GM18502 (cell line): ENCODE measurements around the gene ENAH.

Source experiments
- ATAC-seq: cut with Tn5 transposase; IDR thresholded peaks from one replicate; pipeline ENCODE4 v1.9.1; 2021; ENCODE audit warnings: mild to moderate bottlenecking; ENCODE audit not compliant: unreplicated experiment, poor library complexity

The ENAH gene

DNA sequence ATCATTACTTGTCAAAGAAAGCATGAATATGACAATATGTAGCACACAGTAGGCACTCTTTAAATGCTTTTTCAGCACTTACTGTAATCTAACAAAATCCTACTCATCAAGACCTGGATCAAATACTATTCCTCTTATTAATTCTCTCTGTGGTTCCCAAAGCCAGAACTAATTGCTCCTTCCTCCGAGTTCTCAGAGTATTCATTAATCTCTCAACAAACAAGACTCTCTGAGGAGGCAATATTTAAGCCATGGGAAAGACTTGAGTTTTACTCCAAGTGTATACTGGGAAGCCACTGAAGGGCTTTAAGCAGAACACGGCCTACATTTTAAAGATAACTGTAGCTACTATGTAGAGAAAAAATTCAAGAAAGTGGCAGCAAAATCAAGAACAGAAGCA is 79.7 kb downstream of the ENAH start:
- no peak for ATAC-seq

DNA sequence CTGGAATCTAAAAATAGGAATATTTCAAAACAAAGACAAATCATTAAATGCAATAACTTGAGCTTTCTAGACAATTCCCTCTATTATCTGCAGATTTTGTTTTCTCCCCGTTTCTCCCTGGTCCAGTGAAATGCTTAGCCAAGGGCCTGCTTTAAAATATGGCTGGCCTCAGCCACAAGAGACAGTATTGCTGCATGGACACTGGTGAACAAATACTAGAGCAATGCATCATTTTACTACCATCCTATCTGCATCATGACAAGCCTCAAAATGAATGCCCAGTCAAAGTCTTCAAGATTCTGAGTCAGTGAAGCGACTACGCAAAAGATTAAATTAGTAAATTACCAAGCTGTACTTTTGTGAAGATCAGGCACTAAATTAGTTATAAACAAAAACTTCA is 80.5 kb downstream of the ENAH start:
- ATAC-seq: no peak

DNA sequence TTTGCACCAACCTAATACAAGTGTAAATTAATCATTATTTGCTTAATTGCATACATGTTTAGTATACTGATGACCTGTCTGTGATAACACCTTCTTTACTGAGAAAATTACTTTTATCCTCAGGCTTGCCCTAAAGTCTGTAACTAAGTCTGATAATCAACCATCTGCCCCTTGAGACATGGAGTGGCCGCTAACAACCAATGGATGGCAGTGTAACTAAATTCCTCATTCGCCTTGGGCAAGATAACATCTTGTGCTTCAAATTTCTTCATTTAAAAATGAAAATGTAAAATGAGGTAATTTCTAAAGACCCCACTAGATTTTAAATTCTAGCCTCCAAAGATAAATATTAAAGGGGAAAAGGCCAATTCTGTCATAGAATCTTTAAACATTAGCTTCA is 85.1 kb downstream of the ENAH start:
- no peak for ATAC-seq

DNA sequence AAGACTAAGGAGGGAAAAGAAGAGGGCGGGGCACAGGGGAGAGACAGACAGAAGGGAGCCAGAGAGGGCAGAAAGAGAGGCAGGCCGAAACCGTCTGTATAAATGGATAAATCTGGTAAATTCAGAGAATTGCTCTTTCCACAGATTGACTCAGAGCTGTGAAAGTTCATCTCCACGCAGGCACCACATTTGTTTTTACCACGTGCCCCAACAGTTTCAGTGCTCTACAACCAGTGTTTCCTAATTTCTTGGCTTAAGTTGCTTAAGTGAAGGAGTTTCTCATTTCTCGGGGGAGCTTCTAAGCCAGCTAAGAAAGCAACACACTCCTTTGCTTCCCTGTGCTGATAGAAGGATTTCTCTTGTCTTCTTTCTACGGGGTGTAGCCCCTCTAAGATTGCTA is 87.1 kb downstream of the ENAH start:
- ATAC-seq: no peak

DNA sequence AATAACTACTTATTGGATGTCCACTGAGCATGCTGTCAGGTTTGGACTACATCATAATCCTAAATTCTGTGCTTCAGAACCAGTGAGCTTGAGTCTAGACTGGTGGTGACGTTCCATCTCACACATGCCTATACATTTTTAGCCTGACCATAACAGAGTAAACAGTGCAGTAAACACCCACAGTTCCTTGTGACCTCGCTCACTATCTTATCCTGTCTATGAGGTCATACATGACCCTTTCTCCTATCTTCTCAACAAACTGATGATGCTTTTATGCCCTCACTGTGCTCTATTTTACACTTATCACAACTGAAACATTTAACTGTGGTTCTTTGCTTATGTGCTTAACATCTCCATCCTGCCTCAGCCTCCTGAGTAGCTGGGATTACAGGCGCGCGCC is 91.2 kb downstream of the ENAH start:
- ATAC-seq: no peak

DNA sequence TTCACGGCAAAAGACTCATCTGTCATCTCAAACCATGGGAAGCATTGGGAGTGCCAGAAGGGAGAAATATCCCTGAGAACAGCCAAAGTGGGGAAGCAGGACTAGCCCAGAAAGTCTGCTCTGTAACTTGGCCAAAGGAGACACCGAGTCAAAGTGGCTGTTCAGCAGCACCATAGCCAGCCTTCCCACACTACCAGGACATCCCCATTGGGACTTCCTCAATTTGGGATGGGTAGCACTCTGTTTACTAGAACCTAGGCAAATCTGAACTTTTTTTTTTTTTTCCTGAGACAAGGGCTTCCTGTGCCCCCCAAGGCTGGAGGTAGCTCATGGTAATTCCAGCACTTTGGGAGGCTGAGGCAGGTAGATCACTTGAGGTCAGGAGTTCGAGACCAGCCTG is 93.0 kb downstream of the ENAH start:
- ATAC-seq: no peak

DNA sequence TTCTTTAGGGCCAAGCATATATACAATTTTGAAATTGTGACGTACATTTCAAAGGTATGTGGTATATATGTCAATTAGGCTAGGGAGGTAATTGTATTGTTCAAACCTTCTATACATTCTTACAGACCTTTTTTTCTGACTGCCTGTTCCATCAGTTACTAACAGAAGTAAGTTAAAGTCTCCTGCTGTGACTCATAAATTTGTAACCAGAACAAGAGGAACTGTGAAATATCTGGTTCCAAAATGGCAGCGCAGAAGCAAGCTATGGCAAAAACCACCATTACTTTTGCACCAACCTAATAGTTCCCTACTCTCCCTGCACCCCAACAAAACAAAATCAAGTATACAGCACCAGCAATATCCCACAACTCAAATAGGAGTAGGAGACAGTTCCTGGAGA is 93.6 kb downstream of the ENAH start:
- ATAC-seq: no peak

DNA sequence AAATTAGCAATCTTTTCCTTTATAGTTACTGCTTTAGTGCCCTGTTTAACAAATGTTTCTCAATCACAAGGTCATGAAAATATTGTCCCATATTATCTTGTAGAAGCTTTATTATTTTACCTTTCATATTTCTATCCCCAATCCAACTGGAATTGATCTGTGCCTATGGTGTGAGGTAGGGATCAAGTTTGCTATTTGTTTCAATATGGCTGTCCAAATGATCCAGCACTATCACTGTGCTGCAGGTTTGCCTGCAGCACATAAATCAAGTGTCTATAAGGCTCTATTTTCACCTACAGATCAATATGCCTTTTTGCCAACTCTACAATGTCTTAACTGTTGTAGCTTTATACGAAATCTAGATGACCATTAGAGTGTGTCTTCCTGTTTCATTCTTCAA is 96.2 kb downstream of the ENAH start:
- ATAC-seq: no peak

DNA sequence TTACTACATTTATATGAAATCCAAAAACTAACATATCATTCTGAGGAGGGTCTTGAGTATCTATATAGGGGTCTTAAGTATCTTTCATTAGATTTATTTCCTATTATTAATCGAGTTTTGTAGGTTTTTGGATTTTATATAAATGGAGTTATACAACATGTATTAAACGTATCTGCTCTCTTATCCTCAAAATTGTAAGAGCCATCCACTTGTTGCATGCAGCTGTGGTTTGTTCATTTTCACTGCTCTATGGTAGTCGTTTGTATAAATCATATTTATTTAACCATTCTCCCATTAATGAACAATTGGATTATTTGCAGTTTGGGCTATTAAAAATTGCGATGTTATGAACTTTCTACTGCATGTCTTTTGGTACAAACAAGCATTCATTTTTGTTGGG is 97.1 kb downstream of the ENAH start:
- ATAC-seq: no peak

DNA sequence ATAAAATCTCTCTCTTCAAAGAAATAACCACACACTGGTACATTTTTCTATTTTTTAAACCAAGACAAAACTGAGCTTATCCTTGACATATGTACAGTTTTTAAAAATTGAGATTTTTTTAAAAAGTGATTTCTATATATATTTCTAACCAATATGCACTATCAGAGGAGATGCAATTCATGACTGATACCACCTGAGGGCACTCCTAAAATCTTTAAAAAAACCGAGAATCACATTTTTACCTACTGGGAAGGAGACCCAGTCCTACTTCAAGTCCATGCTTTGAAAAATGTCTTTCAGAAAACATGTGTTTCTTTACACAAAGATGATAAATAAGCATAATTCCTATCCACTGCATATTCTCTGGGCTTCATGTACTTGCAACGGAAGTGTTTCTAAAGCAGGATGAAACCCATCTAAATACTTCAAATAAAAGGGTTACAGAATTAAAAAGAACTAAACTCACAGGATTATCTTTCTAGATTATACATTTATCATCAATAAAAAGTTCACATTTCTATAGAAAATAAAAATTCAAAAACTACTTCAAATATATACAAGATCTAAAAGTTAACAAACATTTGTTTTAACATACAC is 98.6 kb downstream of the ENAH start:
- ATAC-seq: no peak

DNA sequence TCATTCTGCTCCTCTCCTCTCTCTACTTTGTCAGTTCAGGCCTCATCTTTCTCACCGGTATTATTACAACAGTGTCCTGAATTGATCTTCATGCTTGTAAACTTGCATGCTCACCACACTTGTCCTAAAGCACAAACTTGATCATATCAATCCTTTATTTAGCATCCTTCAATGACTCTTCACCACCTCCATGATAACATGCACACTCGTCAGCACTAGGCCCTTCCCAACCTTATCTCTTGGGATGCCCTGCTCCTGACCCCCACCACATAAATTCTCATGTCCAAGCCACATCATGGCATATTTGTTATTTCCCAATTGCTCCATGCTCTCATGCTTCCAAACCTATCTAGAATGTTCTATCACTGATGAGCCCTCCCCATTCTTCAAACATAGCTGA is 103.1 kb downstream of the ENAH start:
- no peak for ATAC-seq

DNA sequence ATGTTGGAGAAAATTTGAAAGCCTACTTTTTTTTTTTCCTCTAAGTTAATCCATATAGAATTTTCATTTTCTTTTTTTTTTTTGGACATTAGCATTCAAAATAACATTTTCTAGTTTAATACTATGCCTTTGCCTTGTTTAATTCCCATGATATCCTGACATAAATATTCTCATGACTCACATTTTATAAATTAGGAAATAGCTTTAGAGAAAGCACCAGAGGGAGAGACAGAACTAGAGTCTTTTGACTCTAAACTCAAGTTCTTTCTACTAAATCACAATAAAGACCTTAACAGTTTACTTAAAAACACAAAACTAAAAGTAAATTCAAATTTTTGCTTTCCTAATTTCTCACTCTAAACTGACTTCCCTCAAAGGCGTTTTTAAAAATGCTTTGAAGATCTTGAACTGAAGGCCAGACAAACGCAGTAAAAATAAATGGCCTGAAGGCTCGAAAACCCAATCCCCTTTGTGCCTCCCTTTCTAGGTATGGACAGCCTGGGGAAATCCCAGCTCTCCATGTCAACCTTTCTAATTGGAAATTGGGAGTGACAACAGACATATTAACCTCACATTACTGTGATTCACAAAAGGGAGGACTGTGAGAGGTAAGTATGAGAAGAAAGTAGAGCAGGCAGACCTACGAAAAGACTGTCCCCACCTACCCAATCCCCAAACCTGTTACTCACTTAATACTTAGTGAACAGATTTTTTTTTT is 104.6 kb downstream of the ENAH start:
- no peak for ATAC-seq

DNA sequence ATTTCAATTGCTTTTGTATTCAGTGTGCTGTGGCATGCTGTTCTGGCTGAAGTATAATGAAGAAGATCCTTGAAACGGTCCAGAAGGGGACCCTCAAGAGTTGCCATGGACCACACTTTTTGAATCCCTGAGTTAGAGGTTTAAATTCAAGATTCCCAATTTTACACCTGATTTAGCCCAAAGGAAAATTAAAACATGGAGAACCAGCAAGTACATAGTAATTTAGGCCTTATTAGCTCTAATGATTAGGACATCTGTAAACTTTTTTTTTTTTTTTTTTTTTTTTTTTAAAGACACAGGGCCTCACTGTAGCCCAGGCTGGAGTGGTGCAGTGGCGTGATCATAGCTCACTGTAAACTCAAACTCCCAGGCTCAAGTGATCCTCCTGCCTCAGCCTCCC is 107.3 kb downstream of the ENAH start:
- no peak for ATAC-seq

DNA sequence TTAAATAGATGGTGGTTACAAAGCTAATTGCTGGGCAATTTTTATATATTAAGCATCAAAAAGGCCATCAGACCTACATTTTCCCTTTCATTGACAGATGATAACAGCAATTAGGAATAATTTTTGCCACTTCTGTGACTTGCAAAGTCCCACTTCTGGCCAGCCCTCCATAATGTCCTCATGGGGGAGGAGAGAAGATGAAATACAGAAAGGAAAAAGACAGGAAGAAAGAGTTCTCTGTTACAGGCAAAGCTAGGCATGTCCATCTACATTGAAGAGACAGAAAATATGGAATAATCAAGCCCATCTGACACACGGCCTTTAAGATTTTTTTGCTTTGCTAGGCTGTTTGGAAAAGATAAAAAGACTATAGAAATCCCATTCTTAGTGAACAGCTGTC is 108.0 kb downstream of the ENAH start:
- no peak for ATAC-seq

DNA sequence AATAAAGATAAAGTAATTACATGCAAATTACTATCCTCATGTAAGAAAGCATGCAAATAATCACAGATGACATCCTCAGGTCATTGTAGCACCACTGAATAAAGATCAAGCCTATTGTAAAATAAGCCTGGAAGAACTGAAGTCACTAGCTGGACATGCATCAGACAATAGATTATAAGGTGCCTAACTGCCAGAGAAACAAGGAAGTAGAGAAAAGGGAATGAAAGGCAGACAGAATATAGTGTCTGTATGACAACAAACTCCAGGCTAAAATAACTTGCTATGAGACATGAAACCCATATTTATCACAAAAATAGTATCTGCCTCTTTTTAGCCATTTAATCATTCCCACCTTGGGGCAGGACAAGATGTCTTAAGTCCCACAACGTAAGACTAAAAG is 108.7 kb downstream of the ENAH start:
- ATAC-seq: no peak

DNA sequence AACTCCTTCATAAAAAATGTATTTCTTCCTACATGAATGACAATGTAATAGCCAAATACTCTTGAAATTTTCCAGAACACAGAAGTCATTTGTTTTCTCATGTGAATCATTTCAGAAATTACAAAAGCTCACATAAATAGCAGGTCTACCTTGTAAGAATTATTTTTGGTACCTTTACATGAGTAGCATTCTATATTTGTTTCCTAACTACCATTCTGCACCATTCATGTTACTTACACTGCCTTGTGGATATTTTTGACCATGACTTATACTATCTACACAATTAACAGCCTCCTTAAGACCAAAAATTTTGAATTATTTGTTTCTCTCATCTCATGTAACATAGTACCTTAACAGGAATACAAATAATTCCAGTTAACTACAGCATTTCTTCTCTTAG is 109.6 kb downstream of the ENAH start:
- no peak for ATAC-seq

DNA sequence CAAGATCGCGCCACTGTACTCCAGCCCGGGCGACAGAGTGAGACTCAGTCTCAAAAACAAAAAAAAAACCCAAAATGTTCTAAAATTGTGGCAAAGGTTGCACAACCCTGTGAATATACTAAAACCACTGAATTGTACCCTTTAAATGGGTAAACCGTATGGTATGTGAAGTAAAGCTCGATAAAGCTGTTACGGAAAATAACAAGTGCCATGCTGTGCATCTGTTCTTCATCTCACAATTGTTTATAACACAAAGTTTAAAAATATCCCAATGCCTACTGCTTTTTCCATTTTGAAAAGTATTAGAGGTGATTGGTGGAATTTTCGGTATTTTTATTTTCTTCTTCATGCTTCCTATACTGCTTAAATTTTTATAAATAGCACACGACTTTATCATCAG is 111.5 kb downstream of the ENAH start:
- no peak for ATAC-seq

DNA sequence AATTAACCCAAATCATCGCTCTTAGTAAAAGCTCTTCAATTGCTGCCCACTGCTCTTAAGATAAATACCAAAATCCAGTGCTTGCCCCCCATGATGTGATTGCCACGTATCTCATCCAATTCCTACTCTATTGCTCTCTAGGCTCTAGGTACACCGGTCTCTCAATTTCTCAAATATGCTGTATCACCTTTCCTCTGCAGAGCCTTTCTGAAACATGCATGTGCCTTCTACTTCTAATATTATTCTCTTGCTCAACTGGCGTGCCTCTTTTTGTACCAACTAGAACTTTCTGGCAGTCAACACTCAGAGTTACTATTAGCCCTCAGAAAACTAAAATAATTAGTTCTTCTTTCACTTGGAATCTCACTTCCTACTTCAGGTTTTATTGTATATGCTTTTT is 113.3 kb downstream of the ENAH start:
- no peak for ATAC-seq

DNA sequence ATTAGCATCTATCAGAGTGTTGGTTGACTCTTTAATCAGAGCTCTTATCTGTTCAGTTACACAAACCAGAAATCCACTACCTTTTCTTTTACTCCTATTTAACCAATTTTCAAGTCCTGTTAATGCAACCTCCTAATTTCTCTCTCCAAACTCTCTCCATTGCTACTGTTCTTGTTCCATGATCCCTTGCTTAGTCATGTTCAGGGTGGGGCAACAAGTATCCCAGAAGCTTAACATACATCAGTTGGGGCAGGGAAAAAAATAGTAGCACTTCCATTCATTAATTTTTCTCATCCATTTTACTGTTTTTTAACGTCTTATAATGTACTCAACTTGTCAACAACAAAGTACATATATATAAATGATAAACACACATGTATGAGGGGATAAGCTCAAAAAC is 113.9 kb downstream of the ENAH start:
- ATAC-seq: no peak

DNA sequence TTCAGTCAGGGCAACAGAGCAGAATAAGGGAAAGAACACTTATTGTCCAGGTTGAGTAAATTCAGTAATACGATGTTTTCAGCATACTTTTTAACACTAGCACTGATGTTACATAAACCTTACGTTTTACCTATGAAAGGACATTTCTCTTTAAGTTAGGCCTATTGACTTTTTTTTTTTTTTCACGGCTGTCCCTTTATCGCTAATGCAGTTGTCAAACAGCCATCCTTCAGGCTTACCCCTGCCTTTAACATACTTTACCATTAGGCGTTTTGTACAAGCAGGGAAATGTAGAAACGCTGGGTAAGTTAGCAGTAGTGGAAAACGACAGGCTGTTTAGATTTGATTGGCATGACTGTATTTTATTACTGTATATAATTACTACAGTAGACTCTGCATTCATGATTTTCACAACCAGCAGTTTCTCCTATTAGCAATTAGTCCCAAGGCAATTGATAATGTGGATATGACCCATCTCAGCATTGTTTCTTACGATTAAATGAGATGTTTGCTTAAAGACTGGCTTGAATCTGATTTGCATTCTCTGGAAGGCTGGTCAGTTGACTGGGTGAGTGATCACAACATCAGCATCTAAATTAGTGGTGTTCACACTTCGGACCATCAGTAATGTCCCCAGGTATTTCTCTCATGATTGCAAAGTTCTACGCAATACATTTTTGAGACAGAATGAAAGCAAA is 115.2 kb downstream of the ENAH start:
- ATAC-seq: no peak

DNA sequence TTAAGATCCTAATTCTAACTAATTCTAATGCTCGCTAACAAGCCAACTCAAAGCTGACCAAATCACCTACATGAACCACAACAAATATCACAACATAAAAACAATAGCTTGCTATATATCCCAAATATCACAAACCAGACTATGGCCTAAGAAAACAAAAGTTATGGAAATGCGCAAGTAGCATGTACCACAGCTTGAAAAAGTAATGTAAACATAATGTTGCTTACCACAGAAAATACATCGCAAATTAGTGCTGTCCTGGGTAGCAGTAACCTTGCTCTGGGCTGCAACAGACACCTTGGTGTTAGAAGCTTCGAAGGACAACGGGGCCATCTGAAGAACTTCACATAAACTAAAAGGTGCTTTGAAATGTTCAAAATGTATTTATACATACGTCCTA is 117.6 kb downstream of the ENAH start:
- ATAC-seq: no peak

DNA sequence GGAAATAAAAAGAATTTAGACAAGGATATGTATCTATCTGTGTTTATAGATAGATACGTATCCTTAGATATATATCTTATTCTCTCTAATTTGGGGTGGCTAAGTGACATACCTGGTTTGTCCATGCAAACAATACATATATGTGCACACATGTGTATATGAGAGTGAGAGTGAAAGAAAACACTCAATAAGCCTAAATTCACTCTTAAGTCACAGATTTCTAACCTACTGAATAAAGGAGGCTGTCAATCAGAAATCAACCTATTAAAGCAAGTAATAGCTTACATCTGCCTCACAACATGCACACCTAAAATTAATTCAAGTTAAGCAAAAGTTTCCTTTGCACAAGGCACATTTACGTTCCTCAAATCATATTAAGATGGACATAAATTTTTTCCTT is 118.2 kb downstream of the ENAH start:
- no peak for ATAC-seq
